MM.1S (cell line): Measurements from ENCODE around the gene JPH3.

Experiments used
- DNase-seq: peaks from one replicate; pipeline ENCODE4 v3.0.0-alpha.2; 2015
- H2AFZ ChIP-seq: fragments of 300-600 bp; sonication (generic); 2 replicates; pipeline ENCODE4 v1.6.0; 2016; ENCODE audit warnings: antibody characterized with exemption, low read length
- H3F3A ChIP-seq: fragments of 300-600 bp; sonication (generic); 2 replicates; pipeline ENCODE4 v1.6.1; 2016; ENCODE audit warnings: mild to moderate bottlenecking, antibody characterized with exemption, low read length, moderate library complexity, mixed read lengths; ENCODE audit not compliant: insufficient read depth
- H3K27ac ChIP-seq: fragments of 300-600 bp; sonication (generic); 2 replicates; pipeline ENCODE4 v1.5.1; 2016; ENCODE audit warnings: mild to moderate bottlenecking, low read length
- H3K27me3 ChIP-seq: fragments of 300-600 bp; sonication (generic); replicated peaks from 2 replicates; pipeline ENCODE4 v1.6.0; 2016; ENCODE audit warnings: low read length; ENCODE audit not compliant: insufficient read depth
- H3K36me3 ChIP-seq: fragments of 300-600 bp; sonication (generic); replicated peaks from 2 replicates; pipeline ENCODE4 v1.6.1; 2016; ENCODE audit warnings: mild to moderate bottlenecking, low read length, mixed read lengths; ENCODE audit not compliant: insufficient read depth
- H3K4me1 ChIP-seq: fragments of 300-600 bp; sonication (generic); 2 replicates; pipeline ENCODE4 v1.6.1; 2016; ENCODE audit warnings: low read length, mixed read lengths
- H3K4me2 ChIP-seq: fragments of 300-600 bp; sonication (generic); 2 replicates; pipeline ENCODE4 v1.6.0; 2016; ENCODE audit warnings: low read depth, low read length
- H3K4me3 ChIP-seq: fragments of 300-600 bp; sonication (generic); 2 replicates; pipeline ENCODE4 v1.5.1; 2016; ENCODE audit warnings: low read length, mixed read lengths
- H3K79me2 ChIP-seq: fragments of 300-600 bp; sonication (generic); 2 replicates; pipeline ENCODE4 v1.6.1; 2016; ENCODE audit warnings: mixed run types, low read length, mixed read lengths
- H3K9ac ChIP-seq: fragments of 300-600 bp; sonication (generic); 2 replicates; pipeline ENCODE4 v1.6.1; 2016; ENCODE audit warnings: low read length, mixed read lengths
- H3K9me2 ChIP-seq: fragments of 300-600 bp; sonication (generic); replicated peaks from 2 replicates; pipeline ENCODE4 v1.6.1; 2016; ENCODE audit warnings: mild to moderate bottlenecking, low read length, mixed read lengths; ENCODE audit not compliant: insufficient read depth
- H3K9me3 ChIP-seq: fragments of 300-600 bp; sonication (generic); replicated peaks from 2 replicates; pipeline ENCODE4 v1.6.1; 2016; ENCODE audit warnings: mild to moderate bottlenecking, low read length, mixed read lengths; ENCODE audit not compliant: insufficient read depth
- H4K20me1 ChIP-seq: fragments of 300-600 bp; sonication (generic); 2 replicates; pipeline ENCODE4 v1.6.1; 2016; ENCODE audit warnings: mild to moderate bottlenecking, low read length, moderate library complexity, mixed read lengths; ENCODE audit not compliant: insufficient read depth
- CTCF ChIP-seq: fragments of 300-600 bp; sonication (generic); IDR thresholded peaks from 2 replicates; pipeline ENCODE4 v1.5.1; 2016; ENCODE audit warnings: antibody characterized with exemption, low read length, mixed read lengths
- EZH2 ChIP-seq: fragments of 300-600 bp; sonication (generic); optimal IDR thresholded peaks from 2 replicates; pipeline ENCODE3; 2017; ENCODE audit warnings: low read depth, mild to moderate bottlenecking, antibody characterized with exemption, low read length, mixed read lengths
- EZH2phosphoT487 ChIP-seq: fragments of 300-600 bp; sonication (generic); IDR thresholded peaks from 2 replicates; pipeline ENCODE4 v1.6.1; 2018; ENCODE audit warnings: antibody characterized with exemption, low read length

JPH3 gene

GRCh38 chr16:87562201-87562600, 40.1 kb upstream of the JPH3 start:
- no peak overlapping the region for H3K9ac ChIP-seq
- no peak overlapping the region for H3K4me2 ChIP-seq
- TF ChIP-seq EZH2phosphoT487 (no peak), EZH2 (no peak), CTCF (no peak)
- no peaks in the 10 kb centered on the region for H3K9me2 ChIP-seq
- no peaks in the 10 kb centered on the region for H3K9me3 ChIP-seq
- no peak overlapping the region for H3K27ac ChIP-seq
- H3K36me3 ChIP-seq, result no peaks in the 10 kb centered on the region
- no peak for DNase-seq
- H4K20me1 ChIP-seq, result no peaks in the 10 kb centered on the region
- H3K4me1 ChIP-seq, result no peaks in the 10 kb centered on the region
- no peaks in the 10 kb centered on the region for H3F3A ChIP-seq
- H2AFZ ChIP-seq, result no peak overlapping the region
- H3K27me3 ChIP-seq, result peaks cover 19% of the 10 kb centered on the region
- no peak overlapping the region for H3K4me3 ChIP-seq
- H3K79me2 ChIP-seq, result no peaks in the 10 kb centered on the region

GRCh38 chr16:87563022-87563421, 39.3 kb upstream of the JPH3 start:
- Histone ChIP-seq H3K27me3 (peaks cover 14% of the 10 kb centered on the region), H3K9ac (no peak overlapping the region), H3K27ac (no peak overlapping the region), H3K4me2 (no peak overlapping the region), H3K9me3 (no peaks in the 10 kb centered on the region), H3K79me2 (no peaks in the 10 kb centered on the region), H3K4me3 (no peak overlapping the region), H3K9me2 (no peaks in the 10 kb centered on the region), H3K4me1 (no peaks in the 10 kb centered on the region), H3K36me3 (no peaks in the 10 kb centered on the region), H4K20me1 (no peaks in the 10 kb centered on the region), H2AFZ (no peak overlapping the region), H3F3A (no peaks in the 10 kb centered on the region)
- DNase-seq, result no peak
- TF ChIP-seq EZH2 (no peak), EZH2phosphoT487 (no peak)

- TF ChIP-seq EZH2phosphoT487 (no peak), EZH2 (no peak), CTCF (no peak)
- Histone ChIP-seq H3K27me3 (peaks cover 13% of the 10 kb centered on the region), H3K79me2 (no peaks in the 10 kb centered on the region), H3K36me3 (no peaks in the 10 kb centered on the region), H3K9me2 (no peaks in the 10 kb centered on the region), H2AFZ (no peak overlapping the region), H3F3A (no peaks in the 10 kb centered on the region), H3K4me2 (no peak overlapping the region), H3K9ac (no peak overlapping the region), H3K27ac (no peak overlapping the region), H3K4me1 (no peaks in the 10 kb centered on the region), H4K20me1 (no peaks in the 10 kb centered on the region), H3K9me3 (no peaks in the 10 kb centered on the region), H3K4me3 (no peak overlapping the region)
- no peak for DNase-seq
These were observed 38.4 kb upstream of the JPH3 start for GRCh38 chr16:87563714-87564523.

- Histone ChIP-seq H3K4me3 (no peak overlapping the region), H3K27ac (no peak overlapping the region), H3F3A (no peaks in the 10 kb centered on the region), H3K9me2 (no peaks in the 10 kb centered on the region), H2AFZ (no peak overlapping the region), H4K20me1 (no peaks in the 10 kb centered on the region), H3K4me1 (no peaks in the 10 kb centered on the region), H3K9ac (no peak overlapping the region), H3K36me3 (no peaks in the 10 kb centered on the region), H3K79me2 (no peaks in the 10 kb centered on the region), H3K27me3 (peaks cover 19% of the 10 kb centered on the region), H3K4me2 (no peak overlapping the region), H3K9me3 (no peaks in the 10 kb centered on the region)
- TF ChIP-seq EZH2phosphoT487, result no peak
- TF ChIP-seq CTCF, result no peak
- no peak for TF ChIP-seq EZH2
- DNase-seq, result no peak
These were observed 37.9 kb upstream of the JPH3 start for GRCh38 chr16:87564524-87564778.
